ENCODE data around the gene PRKAR2B. TPM values are rescaled to one million over a fixed set of nuclear protein-coding genes. Genes with fewer than 3 reads are reported as not detected.

The PRKAR2B gene
- total and polyA plus RNA-seq, 2 of the 4 experiments (the other 2 are of a cell fraction), result 3.0 to 3.1 TPM

DNA sequence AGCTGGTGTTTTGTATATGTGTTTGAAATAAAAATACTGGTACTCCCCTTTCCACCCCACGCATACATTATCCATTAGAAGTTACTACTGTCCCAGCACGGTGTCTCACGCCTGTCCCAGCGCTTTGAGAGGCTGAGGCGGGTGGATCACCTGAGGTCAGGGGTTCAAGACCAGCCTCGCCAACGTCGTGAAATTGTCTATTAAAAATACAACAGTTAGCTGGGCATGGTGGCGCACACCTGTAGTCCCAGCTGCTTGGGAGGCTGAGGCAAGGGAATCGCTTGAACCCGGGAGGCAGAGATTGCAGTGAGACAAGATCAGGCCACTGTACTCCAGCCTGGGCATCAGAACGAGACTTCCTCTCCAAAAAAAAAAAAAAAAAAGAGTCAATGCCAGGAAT is 127.0 kb downstream of the PRKAR2B start:
- BruUV-seq (replicated peaks), result no TSS peak
- Histone ChIP-seq H3K4me2 (ENCODE audit: low read depth, low read length) (no peak overlapping the region; the same call in 1 of the 2 replicates), H2BK120ac (ENCODE audit: low read depth, low read length) (no peak overlapping the region), H3K56ac (ENCODE audit: extremely low read depth, insufficient read depth, low read length) (no peak overlapping the region), H4K91ac (ENCODE audit: insufficient read depth, low read depth, low read length) (no peak overlapping the region), H4K8ac (ENCODE audit: low read depth in 2 of 2, low read length in 2 of 2) (no peak overlapping the region), H3K14ac (replicated peaks; ENCODE audit: low read depth, low read length) (no peak overlapping the region), H3K27me3 (ENCODE audit: control insufficient read depth, insufficient read depth, low read length) (no peaks in the 10 kb centered on the region), H3K4me1 (ENCODE audit: control insufficient read depth, insufficient read depth, low read length) (peaks cover 3% of the 10 kb centered on the region; the same call in 1 of the 2 replicates), H2BK20ac (ENCODE audit: low read depth, low read length) (no peak overlapping the region), H4K20me1 (ENCODE audit: insufficient read depth, low read length) (peaks cover 33% of the 10 kb centered on the region), H3K79me1 (ENCODE audit: low read depth in 1 of 2, low read length in 2 of 2) (peaks cover 13 to 49% of the 10 kb centered on the region in 2 experiments), H3K27ac (ENCODE audit: insufficient read depth, low read length) (no peak overlapping the region), H4K5ac (ENCODE audit: low read depth, low read length) (no peak overlapping the region), H2AK9ac (replicated peaks; ENCODE audit: low read depth, low read length, poor library complexity) (peak overlapping the region; percentile 15), H2BK15ac (ENCODE audit: low read depth, low read length) (no peak overlapping the region), H2AK5ac (ENCODE audit: low read depth, low read length) (no peak overlapping the region), H3K23ac (ENCODE audit: low read depth, low read length) (no peak overlapping the region), H3K4me3 (ENCODE audit: insufficient read depth, low read depth, low read length) (no peak overlapping the region), H3K36me3 (ENCODE audit: control insufficient read depth, insufficient read depth, low read length) (peaks cover 3% of the 10 kb centered on the region), H3K4ac (ENCODE audit: low read depth, low read length) (no peak overlapping the region), H3K9ac (ENCODE audit: low read depth, low read length) (no peak overlapping the region), H2AFZ (replicated peaks; ENCODE audit: low read length, poor library complexity) (no peak overlapping the region), H3K18ac (ENCODE audit: low read depth, low read length) (no peak overlapping the region), H3K9me3 (ENCODE audit: control insufficient read depth, insufficient read depth, low read length) (no peaks in the 10 kb centered on the region), H3K9me1 (ENCODE audit: insufficient read depth, low read length) (no peaks in the 10 kb centered on the region), H2BK5ac (ENCODE audit: low read depth, low read length, poor library complexity, severe bottlenecking) (no peak overlapping the region)
- ChIA-PET POLR2A (ENCODE audit: unreplicated experiment) (no interaction called here), CTCF (interaction anchor here (0.6 kb wide), 2 partner anchors 404 to 561 kb away, joined by 3 to 5 read pairs; no protein-coding TSS in a partner anchor)
- intact Hi-C loops (cut with micrococcal nuclease), result no loop called here
- 100% methylated on average over 1 of the region's 12 CpGs; no CpG with 5 or more reads in 1 of the 2 experiments for WGBS, 2 experiments (ENCODE audit: extremely low coverage in 2 of 2, insufficient read length in 1 of 2)
- no peak for DNase-seq
- dilution Hi-C loops (cut with HindIII; ENCODE audit: low sequenced_read_pairs, unreplicated experiment), result no loop called here
- no peak for TF ChIP-seq SMC3 (IDR thresholded peaks at IDR 0.05; ENCODE audit: low read depth, low read length)
- TF ChIP-seq MXI1 (IDR thresholded peaks at IDR 0.05; ENCODE audit: borderline replicate concordance, low read depth, low read length), result no peak
- ATAC-seq (ENCODE audit: low read depth), result no peak
- in situ Hi-C loops (cut with MboI; ENCODE audit: low sequenced_read_pairs), result no loop called here

All from IMR-90 (cell line).